DND-41 (cell line): ENCODE results near the gene NLRC3.

Experiments used
- EZH2 ChIP-seq: IDR thresholded peaks from 3 replicates; pipeline ENCODE4 v1.6.1; 2012; ENCODE audit warnings: borderline replicate concordance, low read depth, mild to moderate bottlenecking, moderate library complexity, low read length, inconsistent platforms; ENCODE audit not compliant: severe bottlenecking
- TF ChIP-seq, protein P1 (sequence below): IDR thresholded peaks from 2 replicates; pipeline ENCODE4 v1.5.1; 2012; ENCODE audit warnings: borderline replicate concordance, low read length, moderate library complexity, mild to moderate bottlenecking; ENCODE audit not compliant: poor library complexity, severe bottlenecking; ENCODE audit errors: extremely low read depth

DNA sequence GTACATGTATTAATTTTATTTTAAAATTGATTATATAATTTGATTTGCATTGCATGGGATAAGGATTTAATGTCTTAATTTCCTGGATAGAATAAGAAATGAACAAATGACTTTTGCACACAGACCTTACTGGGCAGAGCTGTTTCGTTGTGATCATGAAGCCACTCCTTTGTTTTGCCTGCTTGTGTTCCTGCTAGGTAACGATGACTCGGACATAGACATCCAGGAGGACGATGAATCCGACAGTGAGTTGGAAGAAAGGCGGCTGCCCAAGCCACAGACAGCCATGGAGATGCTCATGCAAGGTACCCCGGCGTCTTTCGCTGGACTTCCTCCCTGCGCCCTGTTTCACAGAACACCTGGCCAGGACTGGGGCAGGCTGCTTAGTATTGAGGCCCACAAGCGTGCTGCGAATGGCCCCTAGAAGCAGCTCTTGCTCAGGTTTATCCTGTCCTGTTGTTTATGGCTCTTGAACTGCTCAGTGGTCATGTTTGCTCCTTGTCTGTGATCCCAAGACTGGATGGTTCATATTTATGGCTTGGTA lies 46.8 kb downstream of the NLRC3 start:
- TF ChIP-seq, protein P1, sequence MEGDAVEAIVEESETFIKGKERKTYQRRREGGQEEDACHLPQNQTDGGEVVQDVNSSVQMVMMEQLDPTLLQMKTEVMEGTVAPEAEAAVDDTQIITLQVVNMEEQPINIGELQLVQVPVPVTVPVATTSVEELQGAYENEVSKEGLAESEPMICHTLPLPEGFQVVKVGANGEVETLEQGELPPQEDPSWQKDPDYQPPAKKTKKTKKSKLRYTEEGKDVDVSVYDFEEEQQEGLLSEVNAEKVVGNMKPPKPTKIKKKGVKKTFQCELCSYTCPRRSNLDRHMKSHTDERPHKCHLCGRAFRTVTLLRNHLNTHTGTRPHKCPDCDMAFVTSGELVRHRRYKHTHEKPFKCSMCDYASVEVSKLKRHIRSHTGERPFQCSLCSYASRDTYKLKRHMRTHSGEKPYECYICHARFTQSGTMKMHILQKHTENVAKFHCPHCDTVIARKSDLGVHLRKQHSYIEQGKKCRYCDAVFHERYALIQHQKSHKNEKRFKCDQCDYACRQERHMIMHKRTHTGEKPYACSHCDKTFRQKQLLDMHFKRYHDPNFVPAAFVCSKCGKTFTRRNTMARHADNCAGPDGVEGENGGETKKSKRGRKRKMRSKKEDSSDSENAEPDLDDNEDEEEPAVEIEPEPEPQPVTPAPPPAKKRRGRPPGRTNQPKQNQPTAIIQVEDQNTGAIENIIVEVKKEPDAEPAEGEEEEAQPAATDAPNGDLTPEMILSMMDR = no peak
- no peak for TF ChIP-seq EZH2
